HG03159 (cell line): Measurements from ENCODE around the gene PLET1.
A peak's percentile ranks its signal among the peaks of the same experiment; 100 is the strongest.

Experiments
- ATAC-seq: cut with Tn5 transposase; IDR thresholded peaks from one replicate; pipeline ENCODE4 v1.9.1; 2021; ENCODE audit warnings: mild to moderate bottlenecking, moderate library complexity; ENCODE audit not compliant: unreplicated experiment

The PLET1 gene

DNA sequence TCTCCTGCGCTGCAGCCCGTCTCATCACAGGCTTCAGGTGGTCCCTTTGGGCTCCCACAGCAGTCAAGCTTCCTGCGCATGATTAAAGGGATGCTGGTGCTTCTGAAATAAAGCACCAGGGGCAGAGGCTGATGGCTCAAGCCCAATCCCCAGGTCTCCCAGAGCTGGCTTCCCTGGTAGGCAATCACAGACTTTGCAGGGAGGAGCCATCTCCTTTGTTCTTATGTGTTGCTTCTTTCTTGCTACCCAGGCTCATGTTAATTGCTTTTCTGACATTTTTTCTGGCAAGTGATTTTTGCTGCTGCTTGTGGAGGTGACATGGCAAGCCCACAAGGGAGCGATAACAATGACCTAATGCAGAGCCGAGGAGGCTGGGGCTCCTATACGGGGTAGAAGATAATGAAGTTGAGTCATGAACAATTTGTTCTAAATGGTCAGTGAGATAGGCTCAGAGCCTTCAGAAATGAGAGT, 25.2 kb upstream of the PLET1 start:
- no peak for ATAC-seq

DNA sequence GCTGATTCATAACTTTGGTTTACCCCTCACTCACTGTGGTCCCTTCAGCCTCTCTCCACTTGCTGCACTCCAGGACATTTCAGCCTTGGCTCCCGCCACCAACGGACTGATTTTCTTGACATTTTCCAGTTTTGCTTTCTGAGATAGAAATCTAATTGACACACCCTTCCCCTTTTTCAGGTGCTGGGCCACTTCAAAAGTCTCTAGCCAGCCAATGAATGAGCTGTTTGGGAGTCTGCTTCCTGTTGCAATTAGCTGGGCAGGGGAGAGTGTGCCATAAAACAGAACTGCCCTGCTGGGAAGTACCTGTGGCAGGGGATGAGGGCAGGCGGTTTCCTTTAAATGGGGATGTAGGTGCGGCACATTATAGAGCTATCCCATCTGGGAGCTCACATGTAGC, 21.1 kb upstream of the PLET1 start:
- ATAC-seq, result no peak

DNA sequence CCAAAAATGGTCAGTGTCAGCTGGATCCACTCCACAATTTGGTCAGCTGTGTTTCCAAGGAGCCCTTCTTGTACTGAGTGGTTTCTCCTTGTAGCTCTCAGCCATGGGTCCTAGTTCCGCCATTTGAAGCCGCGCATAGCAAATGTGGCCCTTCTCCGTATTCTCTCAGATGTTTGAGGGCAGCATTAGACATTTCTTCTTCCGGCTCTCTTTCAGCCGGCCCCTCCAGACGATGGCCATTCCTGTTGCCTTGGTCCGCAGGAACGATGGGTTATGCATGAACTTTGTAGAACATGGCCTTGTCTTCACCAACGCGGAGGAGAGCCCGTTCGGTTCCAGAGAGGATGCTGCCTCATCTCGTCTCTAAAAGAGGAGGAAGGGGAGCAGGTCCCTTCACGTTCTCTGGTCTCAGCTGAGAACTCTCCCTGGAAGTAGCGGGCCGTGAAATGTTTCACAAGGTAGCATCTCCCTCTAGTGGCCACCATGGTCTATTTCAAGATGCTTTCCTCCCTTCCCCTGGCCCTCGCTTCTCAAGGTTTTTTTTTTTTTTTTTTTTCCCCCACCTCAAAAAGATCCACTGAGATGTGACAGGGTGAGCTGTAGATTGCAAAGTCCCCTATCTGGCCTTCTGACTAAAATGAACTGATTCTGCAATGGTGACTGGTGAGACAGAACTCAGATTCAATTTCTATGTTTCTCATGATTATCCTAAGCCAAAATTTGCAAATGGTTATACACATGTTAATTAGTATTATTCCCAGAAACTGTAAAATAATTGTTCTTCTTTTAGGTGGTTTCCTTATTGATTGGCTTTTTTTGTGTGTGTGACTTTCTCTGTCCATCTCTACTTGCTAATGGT, 19.8 kb upstream of the PLET1 start:
- peak; percentile 87 for ATAC-seq

DNA sequence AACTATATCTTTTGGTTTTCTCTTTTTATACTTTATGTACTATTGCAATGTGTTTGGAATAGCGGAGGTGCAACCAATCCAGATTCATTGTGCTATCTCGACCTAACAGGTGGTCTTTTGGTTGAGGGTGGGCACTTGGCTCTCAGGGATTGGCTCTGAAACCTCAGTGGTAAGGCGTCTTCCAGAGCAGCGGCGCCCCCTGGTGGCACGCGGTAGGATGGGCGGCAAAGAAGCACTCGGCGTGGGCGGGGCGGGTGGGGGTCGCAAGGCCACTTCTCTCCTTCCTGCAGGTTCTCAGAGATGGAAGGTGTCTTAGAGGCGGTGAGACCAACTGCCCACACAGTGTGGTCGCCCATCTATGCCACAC, 19.2 kb upstream of the PLET1 start:
- peak; percentile 62 for ATAC-seq

DNA sequence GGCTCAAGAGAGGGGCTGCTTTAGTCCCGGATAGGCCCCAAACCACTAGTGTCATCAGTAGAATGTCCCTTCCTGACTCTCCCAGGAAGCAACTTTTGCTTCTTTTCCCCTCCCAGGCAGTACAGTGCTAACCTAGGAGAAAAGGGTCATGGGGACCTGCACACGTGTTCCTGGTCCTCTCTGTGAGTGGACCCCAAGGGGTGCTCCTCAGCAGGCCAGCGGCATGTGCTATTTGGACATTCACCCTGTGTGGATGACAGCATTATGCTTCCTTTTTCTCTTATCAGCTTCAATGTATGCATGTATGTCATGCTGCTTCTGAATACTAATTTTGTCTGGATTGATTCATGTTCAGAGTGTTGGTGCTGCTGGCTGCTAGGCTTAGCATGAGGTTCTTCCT, 18.1 kb upstream of the PLET1 start:
- ATAC-seq, result no peak

DNA sequence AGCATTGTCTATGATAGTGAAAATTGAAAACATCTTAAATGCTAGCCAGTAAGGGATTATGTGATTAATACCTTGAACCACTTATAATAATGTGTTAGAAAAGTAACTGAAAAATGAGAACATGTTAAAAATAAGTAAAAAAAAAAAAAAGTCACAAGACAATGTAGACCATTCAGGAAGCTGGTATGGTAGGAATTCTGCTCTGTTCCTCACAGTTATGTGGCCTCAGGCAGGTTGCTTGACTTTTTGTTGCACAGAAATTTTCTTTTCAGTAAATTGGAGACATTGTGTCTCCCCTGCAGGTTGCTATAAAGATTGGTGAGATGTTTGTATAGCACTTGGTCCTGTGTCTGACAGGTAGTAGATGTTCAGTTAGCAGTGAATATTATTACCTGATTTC, 17.3 kb upstream of the PLET1 start:
- no peak for ATAC-seq

DNA sequence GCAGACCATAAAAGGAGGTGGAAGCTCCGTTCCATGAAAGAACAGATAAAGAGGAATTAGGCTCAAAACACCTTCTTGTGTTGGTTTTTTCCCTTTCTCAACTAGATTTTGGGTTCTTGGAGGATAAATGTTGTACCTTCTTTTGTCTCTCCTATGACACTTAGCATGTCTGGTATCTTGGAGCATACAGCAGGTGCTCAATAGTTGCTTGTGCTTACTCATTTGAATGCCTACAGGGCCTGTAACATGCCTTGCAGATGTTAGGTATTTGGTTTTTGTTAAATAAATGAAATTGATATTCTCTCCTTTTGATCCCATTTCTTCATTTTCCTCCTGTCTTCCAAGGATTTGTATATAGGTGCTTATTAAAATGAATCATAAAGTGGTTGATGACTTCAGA, 16.4 kb upstream of the PLET1 start:
- ATAC-seq, result no peak

DNA sequence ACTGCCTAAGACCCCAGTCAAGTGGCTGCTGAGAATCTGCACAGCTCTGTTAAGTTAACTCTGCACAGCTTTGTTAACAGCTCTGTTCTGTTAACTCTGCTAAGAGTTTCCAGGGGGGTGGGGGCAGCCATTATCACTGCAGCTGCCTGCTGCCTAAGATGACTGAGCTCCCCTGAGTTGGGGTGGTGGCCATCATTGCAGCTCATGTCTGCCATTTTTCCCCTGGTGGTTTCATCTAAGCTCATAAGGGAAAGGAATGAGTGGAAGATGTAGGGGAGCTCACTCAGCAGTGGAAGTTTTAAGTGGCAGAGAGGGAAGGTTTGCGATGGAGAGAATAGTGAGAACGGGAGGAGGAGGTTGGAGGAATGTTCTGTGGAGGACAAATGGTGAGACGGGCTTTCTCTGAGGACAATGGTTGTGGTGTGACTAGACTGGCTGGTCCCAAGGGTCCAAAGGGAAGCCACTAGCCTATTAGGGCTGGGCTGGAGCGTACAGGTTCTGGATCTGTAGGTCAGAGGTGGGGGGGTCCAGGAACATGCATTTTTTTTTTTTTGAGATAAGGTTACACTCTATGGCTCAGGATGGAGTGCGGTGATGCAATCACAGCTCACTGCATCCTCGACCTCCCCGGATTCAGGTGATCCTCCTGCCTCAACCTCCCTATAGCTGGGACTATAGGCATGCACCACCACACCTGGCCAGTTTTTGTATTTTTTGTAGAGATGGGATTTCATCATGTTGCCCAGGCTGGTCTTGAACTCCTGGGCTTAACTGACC, 13.5 kb upstream of the PLET1 start:
- ATAC-seq, result no peak

DNA sequence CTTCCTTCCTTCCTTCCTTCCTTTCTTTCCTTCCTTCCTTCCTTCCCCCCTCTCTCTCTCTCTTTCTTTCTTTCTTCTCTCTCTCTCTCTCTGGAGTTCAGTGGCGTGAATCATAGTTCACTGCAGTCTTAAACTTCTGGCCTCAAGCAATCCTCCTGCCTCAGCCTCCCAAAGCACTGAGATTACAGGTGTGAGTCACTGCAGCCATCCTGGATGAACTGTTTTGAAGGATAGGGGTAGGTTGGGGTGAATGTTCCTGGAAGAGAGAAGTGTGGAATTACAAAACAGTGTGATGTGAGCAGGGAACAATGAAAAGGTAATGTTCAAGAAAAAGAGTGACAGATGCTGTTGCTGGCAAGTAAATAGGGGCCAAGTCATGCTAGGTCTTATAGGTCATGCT, 12.4 kb upstream of the PLET1 start:
- ATAC-seq, result no peak

DNA sequence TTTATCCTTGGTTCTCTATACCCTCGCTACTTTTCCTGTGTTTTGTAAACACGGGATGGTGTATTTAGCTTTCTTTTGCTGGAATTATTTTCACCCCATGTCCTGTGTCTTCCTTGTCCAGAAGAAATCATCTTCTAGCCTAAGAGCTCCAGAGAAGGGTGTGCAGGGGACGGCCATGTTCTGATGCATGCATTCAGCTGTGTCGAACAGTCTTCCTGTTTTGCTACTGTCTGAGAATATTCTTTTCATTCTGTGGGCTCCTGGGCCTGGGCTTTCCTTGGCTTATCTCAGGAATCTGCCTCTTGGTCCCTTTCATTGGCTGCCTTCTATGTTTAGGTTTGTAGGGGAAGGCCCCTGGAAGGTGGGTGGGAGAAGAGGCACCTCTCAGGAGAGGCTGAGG, 10.6 kb upstream of the PLET1 start:
- no peak for ATAC-seq

DNA sequence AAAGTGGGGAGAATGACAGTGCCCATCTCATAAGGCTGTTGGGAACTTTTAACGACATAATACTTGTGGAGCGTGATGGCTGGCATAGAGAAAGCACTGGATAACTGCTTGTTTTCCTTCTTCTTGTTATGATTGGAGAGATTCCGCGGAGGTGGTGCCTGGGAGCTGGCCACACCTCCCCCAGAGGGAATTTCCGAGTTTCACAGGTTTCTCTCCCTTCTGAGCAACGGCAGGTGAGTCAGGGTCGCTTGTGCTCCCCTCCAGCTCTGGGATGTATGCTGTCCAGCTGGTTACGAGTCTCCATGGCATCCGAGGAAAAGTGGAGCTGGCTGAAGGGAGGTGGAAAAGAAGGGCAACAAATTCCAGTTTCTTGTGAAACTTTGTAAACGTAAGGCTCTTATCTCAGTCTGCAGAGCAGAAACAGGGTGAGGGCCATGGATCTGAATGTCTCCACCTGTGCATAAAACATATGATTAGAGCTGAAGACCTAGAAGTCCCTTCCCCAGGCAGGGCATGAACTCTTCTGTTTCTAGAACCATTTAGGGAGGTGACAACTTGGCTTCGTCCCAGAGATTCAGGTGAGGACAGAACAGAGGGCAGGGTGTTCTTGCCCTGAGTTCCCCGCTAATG, 10.0 kb upstream of the PLET1 start:
- ATAC-seq, result no peak

DNA sequence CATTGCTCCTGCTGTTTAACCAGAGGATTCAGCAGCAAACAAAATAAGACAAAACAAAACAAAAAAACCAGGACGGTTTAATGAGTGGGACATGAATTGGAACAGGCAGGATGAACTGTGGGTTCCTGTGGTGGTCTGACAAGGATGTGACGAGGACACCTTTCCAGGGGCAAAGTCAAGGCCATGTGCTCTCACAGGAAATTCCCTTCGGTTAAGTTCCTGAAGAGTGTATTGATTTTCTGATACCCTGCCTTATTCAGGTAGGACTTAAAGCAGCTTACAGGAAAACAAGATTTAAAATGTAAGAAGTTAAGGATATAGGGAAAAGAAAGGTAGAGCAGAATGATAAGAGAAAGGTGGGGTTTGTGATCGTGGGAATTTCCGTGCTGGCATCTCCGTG, 8.5 kb upstream of the PLET1 start:
- ATAC-seq, result no peak

DNA sequence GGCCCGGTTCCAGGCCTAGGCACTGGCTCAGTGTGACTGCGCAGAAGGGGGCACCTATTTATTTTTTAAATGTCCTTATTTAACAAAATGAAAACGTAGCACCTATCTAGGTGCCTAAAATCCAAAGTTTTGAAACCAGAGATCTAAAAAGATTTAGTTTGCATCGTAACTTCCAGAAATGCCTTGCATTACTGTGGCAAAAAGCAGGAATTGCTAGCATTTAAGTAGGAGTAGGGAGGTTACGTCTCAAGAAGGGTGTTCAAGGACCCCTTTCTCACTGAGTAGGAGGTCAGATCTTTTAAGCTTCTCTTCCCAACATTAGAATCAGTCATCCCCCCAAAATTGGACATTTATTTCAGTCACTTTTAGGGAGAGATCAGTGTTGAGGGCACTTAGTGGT, 7.7 kb upstream of the PLET1 start:
- no peak for ATAC-seq

DNA sequence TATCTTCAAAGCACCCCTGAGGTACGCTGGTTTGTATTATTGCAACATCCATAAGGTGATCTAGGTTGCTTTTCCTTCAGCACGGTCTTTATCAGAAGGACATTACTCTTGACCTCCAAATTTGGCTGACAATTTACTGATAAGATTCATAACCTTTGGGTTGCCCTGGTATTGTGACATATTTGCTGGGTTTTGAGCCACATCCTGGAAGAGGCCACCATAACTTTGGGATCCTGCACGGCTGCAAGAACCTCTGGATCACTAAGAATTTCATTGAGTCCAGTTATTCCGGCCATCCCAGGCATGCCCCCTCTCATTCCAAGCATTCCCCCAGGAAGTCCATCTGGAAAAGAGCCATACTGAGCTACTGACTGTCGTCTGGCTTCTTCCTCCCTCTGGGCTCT, 6.5 kb upstream of the PLET1 start:
- no peak for ATAC-seq

DNA sequence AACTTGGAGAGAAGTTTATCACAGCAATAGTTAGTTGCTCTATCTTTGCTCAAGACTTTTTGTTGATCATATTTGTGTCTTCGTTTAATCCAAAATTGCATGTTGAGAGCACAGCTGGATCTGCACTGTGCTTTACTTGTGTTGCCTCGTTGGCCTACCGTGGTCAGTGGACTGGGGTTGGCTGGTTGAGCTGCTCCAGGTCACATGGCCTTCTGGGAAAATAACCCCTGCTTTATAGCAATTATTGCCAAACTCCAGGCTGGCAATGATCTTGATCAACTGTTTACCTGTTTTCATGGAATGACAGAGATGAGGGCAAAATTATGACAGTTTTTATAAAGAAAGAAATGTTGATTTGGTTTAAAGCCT, 5.7 kb upstream of the PLET1 start:
- no peak for ATAC-seq

DNA sequence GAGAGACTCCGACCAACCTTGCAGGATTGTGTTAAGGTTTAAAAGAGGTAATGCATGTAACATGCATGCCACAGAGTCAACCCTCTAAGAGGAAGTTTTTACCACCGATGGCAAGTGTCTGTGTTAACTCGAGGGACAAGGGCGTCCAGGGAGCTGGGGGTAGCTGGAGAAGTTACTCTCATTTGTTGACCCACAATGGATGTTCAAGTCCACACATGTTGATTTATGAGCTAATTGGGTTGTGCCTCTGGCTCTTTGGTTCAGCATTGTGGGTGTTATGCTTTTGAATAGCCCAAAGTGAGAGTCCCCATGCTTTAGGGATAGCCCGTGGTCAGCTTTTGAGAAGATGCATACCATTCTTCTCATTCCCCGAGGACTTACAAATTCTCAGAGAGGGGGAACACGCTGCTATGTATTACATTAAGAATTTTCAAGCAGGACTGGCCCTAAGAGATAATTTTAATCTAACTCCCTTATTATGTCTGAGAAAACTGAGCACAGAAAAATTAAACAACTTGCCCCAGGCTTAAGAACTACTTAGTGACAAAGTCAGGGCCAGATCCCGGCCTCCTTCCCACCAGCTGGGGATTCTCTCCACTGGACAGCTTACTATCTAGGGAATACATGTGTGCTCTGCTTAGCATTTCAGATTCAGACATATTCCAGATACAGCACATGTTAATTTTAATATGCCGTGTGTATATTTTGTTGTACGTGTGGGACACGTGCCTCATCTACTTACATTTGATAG, 5.2 kb upstream of the PLET1 start:
- ATAC-seq, result no peak

DNA sequence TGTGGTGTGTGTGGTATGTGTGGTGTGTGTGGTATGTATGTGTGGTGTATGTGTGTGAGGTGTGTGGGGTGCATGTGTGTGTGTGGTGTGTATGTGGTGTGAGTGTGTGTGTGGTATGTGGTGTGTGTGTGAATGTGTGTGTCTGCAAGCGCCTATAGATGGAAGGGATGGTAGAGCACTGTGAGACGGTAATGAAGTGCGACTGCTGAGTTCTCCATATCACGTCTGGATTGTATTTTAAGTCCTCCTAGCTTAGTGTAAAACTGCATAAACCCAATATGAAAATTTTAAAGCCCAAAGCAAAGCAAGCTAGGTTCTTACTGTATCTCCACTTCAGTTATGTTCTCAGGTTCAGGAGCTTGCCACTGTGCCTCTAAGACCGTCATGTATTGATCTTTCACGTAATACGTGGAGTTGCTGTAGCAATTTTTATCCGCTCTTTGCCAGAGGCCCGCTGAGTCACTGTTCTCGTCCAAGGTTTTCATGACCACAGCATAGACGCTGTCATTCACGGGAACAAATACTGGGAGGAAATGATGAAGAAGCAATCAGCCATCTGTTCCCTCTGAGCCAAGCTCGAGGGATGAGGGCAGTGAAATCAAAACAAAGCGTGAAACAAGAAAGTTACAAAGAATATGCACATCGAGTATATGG, 5.5 kb downstream of the PLET1 start:
- no peak for ATAC-seq

DNA sequence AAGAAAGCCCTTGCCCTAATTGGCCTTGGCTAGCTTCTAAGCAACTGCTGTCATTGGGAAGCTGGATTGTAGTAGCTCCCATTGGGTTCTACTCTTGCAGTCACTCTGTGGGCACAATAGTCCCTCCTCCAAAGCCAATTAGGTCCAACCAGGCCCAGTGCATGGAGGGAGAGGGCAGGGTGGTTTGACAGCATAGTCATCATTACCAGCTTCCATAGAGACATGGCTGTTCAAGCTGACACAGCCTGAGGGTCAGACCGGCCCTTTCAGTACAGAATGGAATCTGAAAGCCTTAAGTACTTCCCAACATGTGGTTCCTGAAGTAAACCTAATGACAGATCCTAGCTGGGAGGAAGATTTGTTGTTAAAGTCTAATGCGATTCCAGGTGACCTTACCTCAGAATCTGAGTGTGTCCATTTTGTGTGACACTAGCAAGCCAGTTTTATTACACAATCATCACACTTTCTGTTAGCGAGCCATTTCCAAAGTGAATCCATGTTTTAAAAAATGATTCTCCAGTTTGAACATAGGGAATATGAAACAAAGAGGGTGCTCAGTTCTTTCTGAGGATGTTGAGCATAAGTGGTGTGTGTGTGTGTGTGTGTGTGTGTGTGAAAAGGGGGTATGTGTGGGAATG, 6.9 kb downstream of the PLET1 start:
- no peak for ATAC-seq

DNA sequence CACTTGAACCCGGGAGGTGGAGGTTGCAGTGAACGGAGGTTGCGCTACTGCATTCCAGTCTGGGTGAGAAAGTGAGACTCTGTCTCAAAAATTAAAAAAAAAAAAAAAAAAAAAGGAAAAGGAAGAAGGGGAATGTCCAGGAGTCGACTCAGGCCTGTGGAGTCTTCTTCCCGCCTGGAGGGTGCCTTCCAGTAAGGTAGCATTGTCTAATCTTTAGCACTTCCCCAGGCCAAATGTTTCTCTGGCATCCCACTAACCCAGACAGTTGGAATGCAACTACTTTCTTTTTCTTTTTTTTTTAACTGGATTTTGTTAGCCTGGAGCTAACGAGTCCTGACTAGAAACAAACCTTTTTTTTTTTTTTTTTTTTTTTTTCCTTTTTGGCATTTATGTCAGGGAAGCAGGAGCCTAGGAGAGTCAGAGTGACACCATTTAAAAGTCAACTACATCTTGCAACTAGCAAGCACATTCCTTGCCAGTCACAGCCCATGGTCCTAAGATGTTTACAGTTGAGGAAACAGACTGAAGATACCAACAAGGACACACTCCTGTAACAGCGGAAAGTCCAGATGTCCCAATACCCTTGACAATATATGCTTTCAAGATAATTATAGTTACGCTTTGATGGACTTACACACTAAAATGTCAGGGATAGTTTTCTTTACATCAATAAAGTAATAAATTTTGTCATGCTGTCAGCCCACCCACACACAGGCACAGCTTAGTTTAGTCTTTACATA, 10.6 kb downstream of the PLET1 start:
- no peak for ATAC-seq

DNA sequence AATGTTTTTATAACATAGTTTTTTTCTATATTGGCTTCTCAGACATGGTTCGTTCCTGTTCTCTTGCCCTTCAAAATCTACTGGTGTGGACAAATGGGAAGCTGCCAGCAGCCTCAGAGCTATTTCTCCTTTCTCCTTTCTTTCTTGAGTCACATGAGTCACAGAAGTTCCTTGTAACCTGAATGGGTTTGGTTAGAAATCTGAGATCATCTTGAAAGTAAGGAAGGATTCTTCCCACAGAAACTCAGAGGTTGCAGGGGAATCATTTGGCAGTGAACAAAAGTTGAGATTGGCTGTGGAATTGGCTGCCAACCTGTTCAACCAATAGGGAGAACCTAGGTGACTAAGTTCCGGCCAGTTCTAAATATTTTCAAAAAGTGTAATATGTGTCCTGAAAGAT, 12.5 kb downstream of the PLET1 start:
- ATAC-seq, result no peak
